Endothelial cell of coronary artery (primary cell): ENCODE measurements around the gene ATG16L2. TPM values are rescaled to one million over a fixed set of nuclear protein-coding genes. Genes with fewer than 3 reads are reported as not detected.

Experiments
- total RNA-seq: library from RNA; depleted of rRNA; stranded (reverse); fragments of >200 nt; gene quantifications from 2 replicates; pipeline ENCODE4 v1.2.3, GENCODE V29; 2014

The ATG16L2 gene
- 5.6 and 17.8 TPM in 2 replicates for total RNA-seq

GRCh38 chr11:72814286-72815109 is at the start of gene ATG16L2:
Gene ATG16L2 (plus strand): TSS chr11:72814411. CDS start chr11:72814446, 35 bp downstream.

GRCh38 chr11:72793425-72794367 is 20.5 kb upstream of the ATG16L2 start, which contains the start of gene STARD10:
Gene STARD10 (minus strand): TSS chr11:72794047. CDS start chr11:72781181, 12,866 bp downstream.

Other genes with a start within 250 kb of the ATG16L2 start
- 10.2 and 23.6 TPM in 2 replicates for gene PDE2A, start 140.0 kb upstream of the ATG16L2 start, total RNA-seq
- gene ARAP1, start 62.0 kb upstream of the ATG16L2 start, total RNA-seq: 71.3 and 85.1 TPM in 2 replicates
- gene STARD10, start 20.4 kb upstream of the ATG16L2 start, total RNA-seq: 27.7 and 46.2 TPM in 2 replicates